Measurements from ENCODE around the gene RHBDD1.

- TF ChIP-seq, protein P1, sequence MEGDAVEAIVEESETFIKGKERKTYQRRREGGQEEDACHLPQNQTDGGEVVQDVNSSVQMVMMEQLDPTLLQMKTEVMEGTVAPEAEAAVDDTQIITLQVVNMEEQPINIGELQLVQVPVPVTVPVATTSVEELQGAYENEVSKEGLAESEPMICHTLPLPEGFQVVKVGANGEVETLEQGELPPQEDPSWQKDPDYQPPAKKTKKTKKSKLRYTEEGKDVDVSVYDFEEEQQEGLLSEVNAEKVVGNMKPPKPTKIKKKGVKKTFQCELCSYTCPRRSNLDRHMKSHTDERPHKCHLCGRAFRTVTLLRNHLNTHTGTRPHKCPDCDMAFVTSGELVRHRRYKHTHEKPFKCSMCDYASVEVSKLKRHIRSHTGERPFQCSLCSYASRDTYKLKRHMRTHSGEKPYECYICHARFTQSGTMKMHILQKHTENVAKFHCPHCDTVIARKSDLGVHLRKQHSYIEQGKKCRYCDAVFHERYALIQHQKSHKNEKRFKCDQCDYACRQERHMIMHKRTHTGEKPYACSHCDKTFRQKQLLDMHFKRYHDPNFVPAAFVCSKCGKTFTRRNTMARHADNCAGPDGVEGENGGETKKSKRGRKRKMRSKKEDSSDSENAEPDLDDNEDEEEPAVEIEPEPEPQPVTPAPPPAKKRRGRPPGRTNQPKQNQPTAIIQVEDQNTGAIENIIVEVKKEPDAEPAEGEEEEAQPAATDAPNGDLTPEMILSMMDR (IDR thresholded peaks at IDR 0.05) = peak in 2 of 7 experiments; percentile 42 to 64
- no peak for TF ChIP-seq POLR2A (IDR thresholded peaks at IDR 0.05)
These were observed 36.5 kb upstream of the RHBDD1 start, which contains the start of gene IRS1 for GRCh38 chr2:226799211-226799975.

All from stomach (tissue), 4 donors.